Measurements from ENCODE around the gene NAT9.

DNA sequence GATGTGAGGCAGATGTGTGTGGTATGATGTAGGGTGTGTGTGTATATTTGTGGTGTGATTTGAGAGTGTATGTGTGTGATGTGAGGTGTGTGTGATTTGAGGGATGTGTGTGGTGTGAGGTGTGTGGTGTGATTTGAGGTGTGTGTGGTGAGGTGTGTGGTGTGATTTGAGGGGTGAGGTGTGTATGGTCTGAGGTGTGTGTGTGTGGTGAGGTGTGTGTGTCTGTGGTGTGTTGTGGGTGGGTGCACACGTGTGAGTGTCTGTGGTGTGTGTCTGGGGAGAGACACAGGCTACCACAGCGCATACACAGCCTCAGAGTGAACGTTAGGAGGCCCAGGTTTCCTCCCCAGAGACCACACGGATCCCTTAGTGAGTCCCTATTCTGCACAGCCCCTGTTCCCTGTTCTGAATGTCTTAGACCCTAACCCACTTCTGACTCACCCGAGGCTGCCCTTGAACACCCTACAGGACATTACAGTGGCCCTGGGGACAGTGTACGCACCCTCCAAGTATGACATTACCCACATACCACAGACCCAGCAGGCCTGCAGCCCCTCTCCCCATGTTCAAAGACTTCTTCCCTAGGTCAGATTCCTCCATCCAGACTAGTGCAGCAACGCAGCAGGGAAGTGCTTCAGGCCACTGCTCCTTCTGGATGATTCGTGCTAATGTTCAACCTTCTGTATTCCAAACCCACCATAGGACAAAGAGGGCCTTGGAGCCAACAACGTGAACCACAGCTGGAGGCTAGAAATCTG, 42.6 kb downstream of the NAT9 start:
- TF ChIP-seq POLR2A (IDR thresholded peaks at IDR 0.05; ENCODE audit: low read depth, low read length) = no peak
- TF ChIP-seq, protein P1, sequence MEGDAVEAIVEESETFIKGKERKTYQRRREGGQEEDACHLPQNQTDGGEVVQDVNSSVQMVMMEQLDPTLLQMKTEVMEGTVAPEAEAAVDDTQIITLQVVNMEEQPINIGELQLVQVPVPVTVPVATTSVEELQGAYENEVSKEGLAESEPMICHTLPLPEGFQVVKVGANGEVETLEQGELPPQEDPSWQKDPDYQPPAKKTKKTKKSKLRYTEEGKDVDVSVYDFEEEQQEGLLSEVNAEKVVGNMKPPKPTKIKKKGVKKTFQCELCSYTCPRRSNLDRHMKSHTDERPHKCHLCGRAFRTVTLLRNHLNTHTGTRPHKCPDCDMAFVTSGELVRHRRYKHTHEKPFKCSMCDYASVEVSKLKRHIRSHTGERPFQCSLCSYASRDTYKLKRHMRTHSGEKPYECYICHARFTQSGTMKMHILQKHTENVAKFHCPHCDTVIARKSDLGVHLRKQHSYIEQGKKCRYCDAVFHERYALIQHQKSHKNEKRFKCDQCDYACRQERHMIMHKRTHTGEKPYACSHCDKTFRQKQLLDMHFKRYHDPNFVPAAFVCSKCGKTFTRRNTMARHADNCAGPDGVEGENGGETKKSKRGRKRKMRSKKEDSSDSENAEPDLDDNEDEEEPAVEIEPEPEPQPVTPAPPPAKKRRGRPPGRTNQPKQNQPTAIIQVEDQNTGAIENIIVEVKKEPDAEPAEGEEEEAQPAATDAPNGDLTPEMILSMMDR (conservative IDR thresholded peaks at IDR 0.05; ENCODE audit: low read depth, low read length) = no peak

Data from IMR-90 (cell line).